ENCODE data around the gene SLC28A1.
"Not testable (repeated sequence)": the region's sequence is repeated elsewhere in the genome, so short reads cannot be mapped to it uniquely, and the experiment has no call there.

Gene SLC28A1

GRCh38 chr15:84862214-84862975, 22.1 kb upstream of the SLC28A1 start:
- DNase-seq = no peak

GRCh38 chr15:84863565-84864443, 20.7 kb upstream of the SLC28A1 start:
- DNase-seq = no peak

- DNase-seq = no peak
Observed at GRCh38 chr15:84864444-84864795, 20.0 kb upstream of the SLC28A1 start.

- DNase-seq = no peak
Observed at GRCh38 chr15:84865074-84865569, 19.3 kb upstream of the SLC28A1 start.

- DNase-seq = no peak
Observed at GRCh38 chr15:84868037-84868880, 16.2 kb upstream of the SLC28A1 start.

- DNase-seq = no peak
Observed at GRCh38 chr15:84869510-84869909, 15.0 kb upstream of the SLC28A1 start.

GRCh38 chr15:84871428-84871985, 13.0 kb upstream of the SLC28A1 start:
- no peak for DNase-seq

- no peak for DNase-seq
Observed at GRCh38 chr15:84872009-84872910, 12.2 kb upstream of the SLC28A1 start.

GRCh38 chr15:84873997-84874396, 10.5 kb upstream of the SLC28A1 start:
- no peak for DNase-seq

- DNase-seq = no peak
Observed at GRCh38 chr15:84874981-84875699, 9.3 kb upstream of the SLC28A1 start.

GRCh38 chr15:84876269-84876668, 8.2 kb upstream of the SLC28A1 start:
- no peak for DNase-seq

- DNase-seq = not testable (repeated sequence)
Observed at GRCh38 chr15:84877701-84878100, 6.8 kb upstream of the SLC28A1 start.

- DNase-seq = no peak
Observed at GRCh38 chr15:84878504-84878903, 6.0 kb upstream of the SLC28A1 start.

GRCh38 chr15:84879088-84879780, 5.2 kb upstream of the SLC28A1 start:
- no peak for DNase-seq

GRCh38 chr15:84880007-84880406, 4.5 kb upstream of the SLC28A1 start:
- no peak for DNase-seq

GRCh38 chr15:84880822-84881519, 3.5 kb upstream of the SLC28A1 start:
- no peak for DNase-seq

GRCh38 chr15:84881520-84881830, 3.0 kb upstream of the SLC28A1 start:
- DNase-seq = no peak

GRCh38 chr15:84883466-84883865, 996 bp upstream of the SLC28A1 start:
- no peak for DNase-seq

- DNase-seq = no peak
Observed at GRCh38 chr15:84885801-84886200, 1.3 kb downstream of the SLC28A1 start.
